Fibroblast of upper back skin (primary cell): ENCODE measurements around the gene FAM72D.
A peak's percentile ranks its signal among the peaks of the same experiment; 100 is the strongest.
"Not testable (repeated sequence)": the region's sequence is repeated elsewhere in the genome, so short reads cannot be mapped to it uniquely, and the experiment has no call there.

ENCODE experiments used
- DNase-seq: peaks from one replicate; pipeline ENCODE4 v3.0.0-alpha.2; 2013

Gene FAM72D

GRCh38 chr1:145095284-145096057, at the start of gene FAM72D, which contains the start of gene SRGAP2B:
TSS of gene FAM72D (plus strand) at chr1:145095974. CDS start at chr1:145096848, 874 bp downstream.
TSS of gene SRGAP2B (minus strand) at chr1:145095328. CDS start at chr1:145092901, 2,427 bp downstream.
- DNase-seq = not testable (repeated sequence)

- not testable (repeated sequence) for DNase-seq
These were observed 48.2 kb upstream of the FAM72D start for GRCh38 chr1:145047553-145047952.

- DNase-seq = not testable (repeated sequence)
These were observed 47.5 kb upstream of the FAM72D start for GRCh38 chr1:145048181-145048856.

- DNase-seq = not testable (repeated sequence)
These were observed 43.6 kb upstream of the FAM72D start for GRCh38 chr1:145052019-145052776.

GRCh38 chr1:145053428-145053827, 42.3 kb upstream of the FAM72D start:
- DNase-seq = not testable (repeated sequence)

GRCh38 chr1:145055217-145055760, 40.5 kb upstream of the FAM72D start:
- DNase-seq = not testable (repeated sequence)

- DNase-seq = not testable (repeated sequence)
These were observed 37.6 kb upstream of the FAM72D start for GRCh38 chr1:145058184-145058583.

GRCh38 chr1:145063285-145063684, 32.5 kb upstream of the FAM72D start:
- not testable (repeated sequence) for DNase-seq

- peak; percentile 0 for DNase-seq
These were observed 31.7 kb upstream of the FAM72D start for GRCh38 chr1:145063941-145064648.

GRCh38 chr1:145065194-145065826, 30.5 kb upstream of the FAM72D start:
- not testable (repeated sequence) for DNase-seq

- DNase-seq = not testable (repeated sequence)
These were observed 29.3 kb upstream of the FAM72D start for GRCh38 chr1:145066486-145066885.

- DNase-seq = not testable (repeated sequence)
These were observed 24.2 kb upstream of the FAM72D start for GRCh38 chr1:145071569-145071968.

GRCh38 chr1:145074021-145074559, 21.7 kb upstream of the FAM72D start:
- DNase-seq = not testable (repeated sequence)

- DNase-seq = not testable (repeated sequence)
These were observed 18.9 kb upstream of the FAM72D start for GRCh38 chr1:145076877-145077276.

- not testable (repeated sequence) for DNase-seq
These were observed 17.6 kb upstream of the FAM72D start for GRCh38 chr1:145077872-145078786.

GRCh38 chr1:145078787-145079370, 16.9 kb upstream of the FAM72D start:
- DNase-seq = not testable (repeated sequence)

GRCh38 chr1:145079737-145080136, 16.0 kb upstream of the FAM72D start:
- DNase-seq = not testable (repeated sequence)

- not testable (repeated sequence) for DNase-seq
These were observed 15.6 kb upstream of the FAM72D start for GRCh38 chr1:145080193-145080592.

GRCh38 chr1:145082483-145083255, 13.1 kb upstream of the FAM72D start:
- DNase-seq = not testable (repeated sequence)
